Activated CD8-positive, alpha-beta T cell treated with anti-CD3 and anti-CD28 coated beads, Interleukin-2, amount 10 ng/mL, durations not matched to agents 7 days and 5 days (primary cell): Measurements from ENCODE around the gene RDH14. TPM values are rescaled to one million over a fixed set of nuclear protein-coding genes. Genes with fewer than 3 reads are reported as not detected.

Experiments used
- ATAC-seq: fragments of 150-1000 bp; cut with Tn5 transposase; one replicate; pipeline ENCODE4 v1.10.0; 2021; ENCODE audit warnings: moderate library complexity
- CTCF ChIA-PET: fragments of 350-600 bp; sonication (Branson Sonifier 250); formaldehyde crosslinking; loops from one replicate; lab custom pipeline; 2021; ENCODE audit warnings: antibody characterized with exemption; lab: Charles Lee
- POLR2A ChIA-PET: fragments of 350-600 bp; sonication (Branson Sonifier 250); formaldehyde crosslinking; loops from one replicate; lab custom pipeline; 2021; ENCODE audit warnings: antibody characterized with exemption; lab: Charles Lee
- DNase-seq: peaks from one replicate; pipeline ENCODE4 v3.0.0-alpha.2; 2020
- H3K27ac Mint-ChIP-seq: one replicate; pipeline ENCODE4 v1.8.0; 2021; ENCODE audit warnings: mild to moderate bottlenecking, mixed read lengths
- H3K27me3 Mint-ChIP-seq: one replicate; pipeline ENCODE4 v1.8.0; 2021; ENCODE audit warnings: low read depth, mixed read lengths
- H3K36me3 Mint-ChIP-seq: one replicate; pipeline ENCODE4 v1.8.0; 2021; ENCODE audit warnings: low read depth, mixed read lengths
- H3K4me1 Mint-ChIP-seq: one replicate; pipeline ENCODE4 v1.8.0; 2021; ENCODE audit warnings: low read depth, mixed read lengths
- H3K4me3 Mint-ChIP-seq: one replicate; pipeline ENCODE4 v1.8.0; 2021; ENCODE audit warnings: mild to moderate bottlenecking, mixed read lengths
- H3K9me3 Mint-ChIP-seq: one replicate; pipeline ENCODE4 v1.8.0; 2022; ENCODE audit warnings: mixed read lengths; ENCODE audit not compliant: insufficient read depth
- total RNA-seq, 2 experiments: library from RNA; stranded (reverse); gene quantifications; one replicate each; pipeline ENCODE4 v1.2.3, GENCODE V29; 2021

RDH14 gene
- total RNA-seq, 2 experiments from 2014 or later = 14.6 to 15.7 TPM

GRCh38 chr2:18559531-18560030 is 872 bp downstream of the RDH14 start:
- ChIA-PET POLR2A (interaction anchor here (0.5 to 1.8 kb wide), 7 partner anchors 8 to 1294 kb away, joined by 3 to 11 read pairs (median 3); no protein-coding TSS in a partner anchor), CTCF (interaction anchor here (0.8 to 1.4 kb wide), 7 partner anchors 11 to 51 kb away, joined by 3 to 8 read pairs (median 3); no protein-coding TSS in a partner anchor)
- Mint-ChIP-seq H3K36me3 (peaks cover 51% of the 10 kb centered on the region), H3K4me3 (peak overlapping the region; percentile 89), H3K9me3 (no peaks in the 10 kb centered on the region), H3K4me1 (peaks cover 34% of the 10 kb centered on the region), H3K27ac (peak overlapping the region; percentile 96), H3K27me3 (no peaks in the 10 kb centered on the region)
- ATAC-seq (no peak), DNase-seq (no peak)

- CTCF ChIA-PET = interaction anchor here (0.9 to 1.0 kb wide), 2 partner anchors 12 to 52 kb away, joined by 3 to 5 read pairs; no protein-coding TSS in a partner anchor
- H3K27me3 Mint-ChIP-seq = no peaks in the 10 kb centered on the region
Observed at GRCh38 chr2:18558458-18558857, 2.0 kb downstream of the RDH14 start.

GRCh38 chr2:18557121-18557520 is 3.3 kb downstream of the RDH14 start:
- Mint-ChIP-seq H3K4me1 (peaks cover 34% of the 10 kb centered on the region), H3K9me3 (no peaks in the 10 kb centered on the region), H3K4me3 (no peak overlapping the region), H3K27ac (no peak overlapping the region), H3K27me3 (no peaks in the 10 kb centered on the region), H3K36me3 (peaks cover 53% of the 10 kb centered on the region)
- ChIA-PET POLR2A (no interaction called here), CTCF (no interaction called here)
- DNase-seq = no peak
- ATAC-seq = no peak

More at GRCh38 chr2:18558458-18558857, 2.0 kb downstream of the RDH14 start:
- no peak for ATAC-seq
- Mint-ChIP-seq H3K9me3 (no peaks in the 10 kb centered on the region), H3K36me3 (peaks cover 51% of the 10 kb centered on the region), H3K27ac (no peak overlapping the region), H3K4me1 (peaks cover 34% of the 10 kb centered on the region), H3K4me3 (no peak overlapping the region)
- no peak for DNase-seq
- POLR2A ChIA-PET = no interaction called here

- POLR2A ChIA-PET = interaction anchor here (1.7 kb wide), 1 partner anchor 8 kb away, joined by 8 read pairs; the partner anchor contains the start of gene RDH14
- no peaks in the 10 kb centered on the region for H3K27me3 Mint-ChIP-seq
Observed at GRCh38 chr2:18552351-18553077, 7.9 kb downstream of the RDH14 start.

GRCh38 chr2:18551623-18552022 is 8.8 kb downstream of the RDH14 start:
- Mint-ChIP-seq H3K27ac (no peak overlapping the region), H3K4me1 (peaks cover 5% of the 10 kb centered on the region)
- POLR2A ChIA-PET = interaction anchor here (1.7 kb wide), 1 partner anchor 9 kb away, joined by 8 read pairs; the partner anchor contains the start of gene RDH14

More at GRCh38 chr2:18552351-18553077, 7.9 kb downstream of the RDH14 start:
- Mint-ChIP-seq H3K9me3 (no peaks in the 10 kb centered on the region), H3K27ac (no peak overlapping the region), H3K4me3 (no peak overlapping the region), H3K36me3 (peaks cover 32% of the 10 kb centered on the region), H3K4me1 (peaks cover 4% of the 10 kb centered on the region)
- ATAC-seq (no peak), DNase-seq (no peak)
- CTCF ChIA-PET = interaction anchor here (0.9 to 1.5 kb wide), 2 partner anchors 32 to 808 kb away, joined by 3 to 4 read pairs; no protein-coding TSS in a partner anchor

GRCh38 chr2:18551169-18551568 is 9.3 kb downstream of the RDH14 start:
- Mint-ChIP-seq H3K27ac (no peak overlapping the region), H3K4me1 (peaks cover 10% of the 10 kb centered on the region), H3K9me3 (no peaks in the 10 kb centered on the region), H3K36me3 (peaks cover 23% of the 10 kb centered on the region), H3K27me3 (no peaks in the 10 kb centered on the region), H3K4me3 (no peak overlapping the region)
- DNase-seq (no peak), ATAC-seq (no peak)
- ChIA-PET POLR2A (interaction anchor here (1.7 kb wide), 1 partner anchor 9 kb away, joined by 8 read pairs; the partner anchor contains the start of gene RDH14), CTCF (no interaction called here)

More at GRCh38 chr2:18551623-18552022, 8.8 kb downstream of the RDH14 start:
- CTCF ChIA-PET = no interaction called here
- no peaks in the 10 kb centered on the region for H3K27me3 Mint-ChIP-seq
- DNase-seq = no peak
- ATAC-seq = no peak
- H3K36me3 Mint-ChIP-seq = peaks cover 26% of the 10 kb centered on the region
- no peaks in the 10 kb centered on the region for H3K9me3 Mint-ChIP-seq
- H3K4me3 Mint-ChIP-seq = no peak overlapping the region

- Mint-ChIP-seq H3K4me1 (peaks cover 12% of the 10 kb centered on the region), H3K9me3 (no peaks in the 10 kb centered on the region), H3K4me3 (no peak overlapping the region), H3K27ac (no peak overlapping the region), H3K27me3 (no peaks in the 10 kb centered on the region), H3K36me3 (peaks cover 20% of the 10 kb centered on the region)
- ATAC-seq (no peak), DNase-seq (no peak)
- POLR2A ChIA-PET = interaction anchor here (1.0 kb wide), 1 partner anchor 10 kb away, joined by 3 read pairs; the partner anchor contains the start of gene RDH14
- CTCF ChIA-PET = no interaction called here
Observed at GRCh38 chr2:18550433-18550832, 10.0 kb downstream of the RDH14 start.

GRCh38 chr2:18549083-18549482 is 11.4 kb downstream of the RDH14 start:
- Mint-ChIP-seq H3K4me3 (no peak overlapping the region), H3K4me1 (peaks cover 14% of the 10 kb centered on the region), H3K9me3 (no peaks in the 10 kb centered on the region), H3K27me3 (no peaks in the 10 kb centered on the region), H3K27ac (no peak overlapping the region), H3K36me3 (peaks cover 11% of the 10 kb centered on the region)
- CTCF ChIA-PET = interaction anchor here (1.5 kb wide), 1 partner anchor 11 kb away, joined by 3 read pairs; no protein-coding TSS in a partner anchor
- POLR2A ChIA-PET = no interaction called here
- DNase-seq = no peak
- ATAC-seq = no peak

GRCh38 chr2:18548621-18549020 is 11.8 kb downstream of the RDH14 start:
- no peaks in the 10 kb centered on the region for H3K9me3 Mint-ChIP-seq
- H3K27ac Mint-ChIP-seq = no peak overlapping the region
- CTCF ChIA-PET = interaction anchor here (1.5 kb wide), 1 partner anchor 11 kb away, joined by 3 read pairs; no protein-coding TSS in a partner anchor
- no peaks in the 10 kb centered on the region for H3K27me3 Mint-ChIP-seq
- H3K36me3 Mint-ChIP-seq = peaks cover 9% of the 10 kb centered on the region
- peaks cover 14% of the 10 kb centered on the region for H3K4me1 Mint-ChIP-seq
- DNase-seq (no peak), ATAC-seq (no peak)
- POLR2A ChIA-PET = no interaction called here
- no peak overlapping the region for H3K4me3 Mint-ChIP-seq

GRCh38 chr2:18546567-18546966 is 13.9 kb downstream of the RDH14 start:
- CTCF ChIA-PET = interaction anchor here (0.8 to 1.2 kb wide), 3 partner anchors 12 to 27 kb away, joined by 3 to 5 read pairs (median 3); no protein-coding TSS in a partner anchor
- Mint-ChIP-seq H3K36me3 (no peaks in the 10 kb centered on the region), H3K27me3 (no peaks in the 10 kb centered on the region), H3K4me3 (no peak overlapping the region), H3K27ac (peak overlapping the region; percentile 33), H3K4me1 (peaks cover 14% of the 10 kb centered on the region), H3K9me3 (no peaks in the 10 kb centered on the region)
- peak; percentile 51 for ATAC-seq
- DNase-seq = no peak
- POLR2A ChIA-PET = interaction anchor here (0.9 to 1.5 kb wide), 2 partner anchors 13 to 14 kb away, joined by 3 to 10 read pairs; no protein-coding TSS in a partner anchor

- ChIA-PET CTCF (no interaction called here), POLR2A (interaction anchor here (1.5 kb wide), 1 partner anchor 14 kb away, joined by 10 read pairs; no protein-coding TSS in a partner anchor)
- Mint-ChIP-seq H3K9me3 (peaks cover 6% of the 10 kb centered on the region), H3K27me3 (no peaks in the 10 kb centered on the region), H3K27ac (no peak overlapping the region), H3K4me3 (no peak overlapping the region), H3K36me3 (peaks cover 5% of the 10 kb centered on the region), H3K4me1 (peaks cover 19% of the 10 kb centered on the region)
- ATAC-seq = no peak
- DNase-seq = no peak
Observed at GRCh38 chr2:18545384-18545783, 15.1 kb downstream of the RDH14 start.
